MM.1S (cell line): ENCODE data around the gene PUM1.

Experiments
- EZH2 ChIP-seq: fragments of 300-600 bp; sonication (generic); optimal IDR thresholded peaks from 2 replicates; pipeline ENCODE3; 2017; ENCODE audit warnings: low read depth, mild to moderate bottlenecking, antibody characterized with exemption, low read length, mixed read lengths
- EZH2phosphoT487 ChIP-seq: fragments of 300-600 bp; sonication (generic); IDR thresholded peaks from 2 replicates; pipeline ENCODE4 v1.6.1; 2018; ENCODE audit warnings: antibody characterized with exemption, low read length
- TF ChIP-seq, protein P1 (sequence below): fragments of 300-600 bp; sonication (generic); IDR thresholded peaks from 2 replicates; pipeline ENCODE4 v1.5.1; 2016; ENCODE audit warnings: antibody characterized with exemption, low read length, mixed read lengths

DNA sequence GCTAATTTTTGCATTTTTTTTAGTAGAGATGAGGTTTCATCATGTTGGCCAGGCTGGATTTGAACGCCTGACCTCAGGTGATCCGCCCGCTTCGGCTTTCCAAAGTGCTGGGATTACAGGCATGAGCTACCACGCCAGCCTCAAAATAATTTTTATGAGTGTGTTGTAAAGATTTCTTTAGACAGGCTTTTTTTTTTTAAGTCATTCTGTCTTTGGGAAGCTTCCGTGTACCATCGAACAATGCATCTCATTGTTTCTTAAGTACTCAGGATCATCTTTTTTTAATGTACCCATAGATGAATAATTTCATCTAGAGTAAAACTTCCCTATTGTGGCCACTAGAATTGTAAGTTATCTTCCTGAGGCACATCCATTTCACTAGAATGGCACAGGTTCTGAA lies 137.3 kb downstream of the PUM1 start:
- TF ChIP-seq, protein P1, sequence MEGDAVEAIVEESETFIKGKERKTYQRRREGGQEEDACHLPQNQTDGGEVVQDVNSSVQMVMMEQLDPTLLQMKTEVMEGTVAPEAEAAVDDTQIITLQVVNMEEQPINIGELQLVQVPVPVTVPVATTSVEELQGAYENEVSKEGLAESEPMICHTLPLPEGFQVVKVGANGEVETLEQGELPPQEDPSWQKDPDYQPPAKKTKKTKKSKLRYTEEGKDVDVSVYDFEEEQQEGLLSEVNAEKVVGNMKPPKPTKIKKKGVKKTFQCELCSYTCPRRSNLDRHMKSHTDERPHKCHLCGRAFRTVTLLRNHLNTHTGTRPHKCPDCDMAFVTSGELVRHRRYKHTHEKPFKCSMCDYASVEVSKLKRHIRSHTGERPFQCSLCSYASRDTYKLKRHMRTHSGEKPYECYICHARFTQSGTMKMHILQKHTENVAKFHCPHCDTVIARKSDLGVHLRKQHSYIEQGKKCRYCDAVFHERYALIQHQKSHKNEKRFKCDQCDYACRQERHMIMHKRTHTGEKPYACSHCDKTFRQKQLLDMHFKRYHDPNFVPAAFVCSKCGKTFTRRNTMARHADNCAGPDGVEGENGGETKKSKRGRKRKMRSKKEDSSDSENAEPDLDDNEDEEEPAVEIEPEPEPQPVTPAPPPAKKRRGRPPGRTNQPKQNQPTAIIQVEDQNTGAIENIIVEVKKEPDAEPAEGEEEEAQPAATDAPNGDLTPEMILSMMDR, result no peak
- TF ChIP-seq EZH2phosphoT487 (no peak), EZH2 (no peak)
